Fibroblast of upper back skin (primary cell): ENCODE data around the gene MARCKSL1.

ENCODE experiments used
- DNase-seq: peaks from one replicate; pipeline ENCODE4 v3.0.0-alpha.2; 2013

The MARCKSL1 gene

GRCh38 chr1:32352239-32352745 is 16.3 kb upstream of the MARCKSL1 start:
- DNase-seq = no peak

GRCh38 chr1:32351399-32352238 is 15.6 kb upstream of the MARCKSL1 start:
- peak; percentile 93 for DNase-seq

- no peak for DNase-seq
Observed at GRCh38 chr1:32350785-32351398, 14.9 kb upstream of the MARCKSL1 start.

- DNase-seq = no peak
Observed at GRCh38 chr1:32349211-32349708, 13.2 kb upstream of the MARCKSL1 start.

GRCh38 chr1:32346532-32347157 is 10.6 kb upstream of the MARCKSL1 start:
- no peak for DNase-seq

- peak; percentile 50 for DNase-seq
Observed at GRCh38 chr1:32345289-32345827, 9.3 kb upstream of the MARCKSL1 start.

GRCh38 chr1:32342704-32343103 is 6.7 kb upstream of the MARCKSL1 start:
- DNase-seq = no peak

GRCh38 chr1:32341971-32342370 is 5.9 kb upstream of the MARCKSL1 start:
- DNase-seq = no peak

- DNase-seq = no peak
Observed at GRCh38 chr1:32341186-32341757, 5.2 kb upstream of the MARCKSL1 start.

- peak; percentile 37 for DNase-seq
Observed at GRCh38 chr1:32339363-32339978, 3.4 kb upstream of the MARCKSL1 start.

GRCh38 chr1:32338637-32339145 is 2.7 kb upstream of the MARCKSL1 start:
- DNase-seq = no peak

GRCh38 chr1:32337855-32338636 is 2.0 kb upstream of the MARCKSL1 start:
- DNase-seq = no peak

- DNase-seq = peak; percentile 34
Observed at GRCh38 chr1:32336963-32337675, 1.1 kb upstream of the MARCKSL1 start.

- no peak for DNase-seq
Observed at GRCh38 chr1:32336591-32336932, 529 bp upstream of the MARCKSL1 start.

GRCh38 chr1:32335535-32335789 is 571 bp downstream of the MARCKSL1 start:
- DNase-seq = no peak

GRCh38 chr1:32334864-32335534 is 1.0 kb downstream of the MARCKSL1 start:
- DNase-seq = peak; percentile 44

GRCh38 chr1:32334274-32334861 is 1.7 kb downstream of the MARCKSL1 start:
- DNase-seq = no peak

GRCh38 chr1:32333251-32333963 is 2.6 kb downstream of the MARCKSL1 start:
- no peak for DNase-seq
